Measurements from ENCODE around the gene POLR2H.

DNA sequence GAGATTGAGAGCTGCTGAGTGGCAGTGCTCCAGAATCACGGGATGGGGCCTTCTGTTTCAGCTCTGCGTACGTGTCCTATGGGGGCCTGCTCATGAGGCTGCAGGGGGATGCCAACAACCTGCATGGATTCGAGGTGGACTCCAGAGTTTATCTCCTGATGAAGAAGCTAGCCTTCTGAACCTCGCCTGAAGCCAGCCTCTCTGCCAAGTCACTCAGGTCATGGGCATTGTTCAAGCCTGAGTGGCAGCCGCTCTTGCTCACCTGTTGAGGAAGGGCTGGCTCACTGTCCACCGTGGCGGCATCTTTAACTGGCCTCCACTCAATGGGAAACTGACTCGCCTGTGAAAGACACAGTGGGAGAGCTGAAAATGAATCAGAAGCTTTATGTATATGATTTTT, 6.6 kb downstream of the POLR2H start:
- TF ChIP-seq, protein P1, sequence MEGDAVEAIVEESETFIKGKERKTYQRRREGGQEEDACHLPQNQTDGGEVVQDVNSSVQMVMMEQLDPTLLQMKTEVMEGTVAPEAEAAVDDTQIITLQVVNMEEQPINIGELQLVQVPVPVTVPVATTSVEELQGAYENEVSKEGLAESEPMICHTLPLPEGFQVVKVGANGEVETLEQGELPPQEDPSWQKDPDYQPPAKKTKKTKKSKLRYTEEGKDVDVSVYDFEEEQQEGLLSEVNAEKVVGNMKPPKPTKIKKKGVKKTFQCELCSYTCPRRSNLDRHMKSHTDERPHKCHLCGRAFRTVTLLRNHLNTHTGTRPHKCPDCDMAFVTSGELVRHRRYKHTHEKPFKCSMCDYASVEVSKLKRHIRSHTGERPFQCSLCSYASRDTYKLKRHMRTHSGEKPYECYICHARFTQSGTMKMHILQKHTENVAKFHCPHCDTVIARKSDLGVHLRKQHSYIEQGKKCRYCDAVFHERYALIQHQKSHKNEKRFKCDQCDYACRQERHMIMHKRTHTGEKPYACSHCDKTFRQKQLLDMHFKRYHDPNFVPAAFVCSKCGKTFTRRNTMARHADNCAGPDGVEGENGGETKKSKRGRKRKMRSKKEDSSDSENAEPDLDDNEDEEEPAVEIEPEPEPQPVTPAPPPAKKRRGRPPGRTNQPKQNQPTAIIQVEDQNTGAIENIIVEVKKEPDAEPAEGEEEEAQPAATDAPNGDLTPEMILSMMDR (IDR thresholded peaks at IDR 0.05): no peak
- no peak for TF ChIP-seq TCF7L2 (IDR thresholded peaks at IDR 0.05; ENCODE audit: low read depth, low read length)

Measured in Panc1 (cell line).